ENCODE data around the gene MGA.

GRCh38 chr15:41622901-41623300, 37.3 kb upstream of the MGA start:
- no peak for TF ChIP-seq EZH2 (IDR thresholded peaks at IDR 0.05; ENCODE audit: low read length, missing control alignments)
- no peak for TF ChIP-seq CTCF (conservative IDR thresholded peaks at IDR 0.05 in 1 of 2, IDR thresholded peaks at IDR 0.05 in 1 of 2; ENCODE audit: low read depth in 1 of 2, low read length in 2 of 2)
